Measurements from ENCODE around the gene UACA.
"Not testable (repeated sequence)": the region's sequence is repeated elsewhere in the genome, so short reads cannot be mapped to it uniquely, and the experiment has no call there.

GRCh38 chr15:70735040-70735439 lies 28.3 kb downstream of the UACA start:
- not testable (repeated sequence) for TF ChIP-seq POLR2A, CTCF (IDR thresholded peaks at IDR 0.05)
